Transverse colon (tissue), 4 donors: ENCODE results near the gene CNKSR3. TPM values are rescaled to one million over a fixed set of nuclear protein-coding genes. Genes with fewer than 3 reads are reported as not detected.

Experiments
- DNase-seq: peaks from one replicate; pipeline ENCODE4 v3.0.0-alpha.2; 2019
- H3K27ac ChIP-seq, 4 donors: fragments of 200-600 bp; sonication (generic); 2 replicates each; pipeline ENCODE4 v1.5.1; 2016 to 2018; ENCODE audit warnings: inconsistent platforms in 4 of 4
- H3K27me3 ChIP-seq: fragments of 200-600 bp; sonication (generic); 2 replicates; pipeline ENCODE4 v1.5.1; 2017; ENCODE audit warnings: inconsistent platforms
- H3K36me3 ChIP-seq, 4 donors: fragments of 200-600 bp; sonication (generic); 2 replicates each; pipeline ENCODE4 v1.5.1; 2017 to 2019; ENCODE audit warnings: inconsistent platforms in 4 of 4
- H3K4me1 ChIP-seq, 4 donors: fragments of 200-600 bp; sonication (generic); 2 replicates each; pipeline ENCODE4 v1.5.1; 2017 to 2020; ENCODE audit warnings: inconsistent platforms in 4 of 4
- H3K4me3 ChIP-seq, 4 donors: fragments of 200-600 bp; sonication (generic); 1 replicate in 1 of 4; 2 replicates in 3 of 4; pipeline versions ENCODE4 v1.5.1 to v1.6.1; 2017 to 2019; ENCODE audit warnings: inconsistent platforms in 4 of 4
- H3K9me3 ChIP-seq, 2 donors: fragments of 200-600 bp; sonication (generic); 2 replicates each; pipeline ENCODE4 v1.5.1; 2017 to 2019; ENCODE audit warnings: inconsistent platforms in 2 of 2
- CTCF ChIP-seq, 5 experiments: fragments of 200-600 bp in 3 of 5; fragments of 450-650 bp in 2 of 5; sonication (generic) in 3 of 5; IDR thresholded peaks; 1 replicate in 2 of 5; 2 replicates in 3 of 5; pipeline ENCODE4 v1.5.1; 2016 to 2017; ENCODE audit warnings: antibody characterized with exemption in 5 of 5, inconsistent platforms in 3 of 5, mild to moderate bottlenecking in 2 of 5, moderate library complexity in 1 of 5
- EP300 ChIP-seq: sonication (generic); formaldehyde crosslinking; IDR thresholded peaks from one replicate; pipeline ENCODE4 v1.6.1; 2017; ENCODE audit warnings: antibody characterized with exemption, low read depth
- POLR2A ChIP-seq: fragments of 450-650 bp; IDR thresholded peaks from one replicate; pipeline ENCODE4 v1.6.1; 2016; ENCODE audit warnings: antibody characterized with exemption, mild to moderate bottlenecking, moderate library complexity
- POLR2AphosphoS5 ChIP-seq, 3 donors: sonication (generic); formaldehyde crosslinking; IDR thresholded peaks; one replicate each; pipeline ENCODE4 v1.6.1; 2016; ENCODE audit warnings: antibody characterized with exemption in 3 of 3
- WGBS, 2 donors: methylation state at CpG; one replicate each; pipeline ENCODE4 v1.1.5; 2018; ENCODE audit warnings: low coverage in 1 of 2; 5-methylcytosine and 5-hydroxymethylcytosine counted together
- in situ Hi-C, 4 donors: fragments of 200-750 bp; cut with MboI; loops; one replicate each; pipeline versions ENCODE4 v1.15.0 to v1.15.1; 2017; ENCODE audit warnings: low sequenced_read_pairs in 3 of 4, low pct_ligation_motif_present in 1 of 4, low pct_unique_long_range_greater_than_20kb in 1 of 4
- intact Hi-C: fragments of 100-400 bp; cut with DNase I; formaldehyde crosslinking; loops from one replicate; pipeline ENCODE4 v1.15.1; 2023; ENCODE audit warnings: low total_unique reads
- total RNA-seq, 4 donors: library from RNA; depleted of rRNA; stranded (reverse); fragments of >200 nt; gene quantifications; one replicate each; pipeline ENCODE4 v1.1.0, GENCODE V29; 2016

The CNKSR3 gene
- total RNA-seq, 4 donors from 2014 or later: 4.0 to 27.3 (median 16.9) TPM

- in situ Hi-C loops: no loop called here
- Histone ChIP-seq H3K4me1 (no peaks in the 10 kb centered on the region), H3K27ac (no peak overlapping the region), H3K27me3 (no peaks in the 10 kb centered on the region), H3K36me3 (no peaks in the 10 kb centered on the region), H3K4me3 (no peak overlapping the region), H3K9me3 (no peaks in the 10 kb centered on the region)
- DNase-seq: no peak
- intact Hi-C loops: no loop called here
- TF ChIP-seq POLR2AphosphoS5 (IDR thresholded peaks at IDR 0.05): no peak
- TF ChIP-seq EP300: no peak
- TF ChIP-seq CTCF (IDR thresholded peaks at IDR 0.05): no peak
- TF ChIP-seq POLR2A: no peak
- 86 to 88% methylated on average over 16 of the region's 16 CpGs for WGBS, 2 donors
Measured at GRCh38 chr6:154496793-154497517, 13.5 kb downstream of the CNKSR3 start.

GRCh38 chr6:154496186-154496585 is 14.3 kb downstream of the CNKSR3 start:
- TF ChIP-seq POLR2AphosphoS5 (IDR thresholded peaks at IDR 0.05) (no peak), EP300 (no peak), CTCF (IDR thresholded peaks at IDR 0.05) (no peak), POLR2A (no peak)
- intact Hi-C loops: no loop called here
- no peaks in the 10 kb centered on the region for H3K27me3 ChIP-seq
- H3K9me3 ChIP-seq: no peaks in the 10 kb centered on the region
- WGBS, 2 donors: 72 to 100% methylated on average over 1 to 4 of the region's 4 CpGs
- no peak for DNase-seq
- no peak overlapping the region for H3K27ac ChIP-seq
- H3K36me3 ChIP-seq: no peaks in the 10 kb centered on the region
- H3K4me1 ChIP-seq: no peaks in the 10 kb centered on the region
- H3K4me3 ChIP-seq: no peak overlapping the region
- in situ Hi-C loops: no loop called here

- Histone ChIP-seq H3K9me3 (no peaks in the 10 kb centered on the region), H3K27ac (no peak overlapping the region), H3K27me3 (no peaks in the 10 kb centered on the region), H3K4me1 (no peaks in the 10 kb centered on the region), H3K36me3 (no peaks in the 10 kb centered on the region), H3K4me3 (no peak overlapping the region)
- DNase-seq: no peak
- in situ Hi-C loops: no loop called here
- WGBS, 2 donors: 64 to 77% methylated on average over 3 to 5 of the region's 5 CpGs
- TF ChIP-seq POLR2AphosphoS5 (IDR thresholded peaks at IDR 0.05): no peak
- no peak for TF ChIP-seq POLR2A
- no peak for TF ChIP-seq CTCF (IDR thresholded peaks at IDR 0.05)
- intact Hi-C loops: no loop called here
Measured at GRCh38 chr6:154494592-154495311, 15.7 kb downstream of the CNKSR3 start.

- no peak for TF ChIP-seq EP300
- no peak for TF ChIP-seq POLR2AphosphoS5 (IDR thresholded peaks at IDR 0.05)
- TF ChIP-seq CTCF (IDR thresholded peaks at IDR 0.05): no peak
- no peak for TF ChIP-seq POLR2A
- no peaks in the 10 kb centered on the region for H3K9me3 ChIP-seq
- intact Hi-C loops (no loop called here), in situ Hi-C loops (no loop called here)
- DNase-seq: no peak
- H3K27me3 ChIP-seq: no peaks in the 10 kb centered on the region
- H3K4me1 ChIP-seq: peaks cover 7 to 21% (median 14%) of the 10 kb centered on the region in 4 donors
- H3K36me3 ChIP-seq: no peaks in the 10 kb centered on the region
- H3K4me3 ChIP-seq: no peak overlapping the region
- WGBS, 2 donors: 73 to 77% methylated on average over 5 of the region's 5 CpGs
- H3K27ac ChIP-seq: peak overlapping the region in 2 of 4 donors; percentile 13 to 22
Measured at GRCh38 chr6:154491567-154492470, 18.7 kb downstream of the CNKSR3 start.
